OCI-M1 (cell line): ENCODE results near the gene ANKS6.

Experiments used
- DNase-seq: peaks from one replicate; lab custom pipeline; 2025; lab: John Stamatoyannopoulos, UW

ANKS6 gene

GRCh38 chr9:98772364-98773155 lies 23.8 kb downstream of the ANKS6 start:
- no peak for DNase-seq

GRCh38 chr9:98771209-98771874 lies 25.0 kb downstream of the ANKS6 start:
- DNase-seq: no peak

- DNase-seq: no peak
Observed at GRCh38 chr9:98770717-98771116, 25.6 kb downstream of the ANKS6 start.

- DNase-seq: no peak
Observed at GRCh38 chr9:98768344-98768743, 28.0 kb downstream of the ANKS6 start.

- no peak for DNase-seq
Observed at GRCh38 chr9:98767915-98768314, 28.4 kb downstream of the ANKS6 start.

GRCh38 chr9:98767196-98767595 lies 29.2 kb downstream of the ANKS6 start:
- DNase-seq: no peak

- no peak for DNase-seq
Observed at GRCh38 chr9:98766586-98766985, 29.8 kb downstream of the ANKS6 start.

- no peak for DNase-seq
Observed at GRCh38 chr9:98765256-98765655, 31.1 kb downstream of the ANKS6 start.

GRCh38 chr9:98763986-98764745 lies 32.2 kb downstream of the ANKS6 start:
- no peak for DNase-seq

GRCh38 chr9:98760231-98760630 lies 36.1 kb downstream of the ANKS6 start:
- no peak for DNase-seq

- no peak for DNase-seq
Observed at GRCh38 chr9:98755006-98755618, 41.2 kb downstream of the ANKS6 start.

- DNase-seq: no peak
Observed at GRCh38 chr9:98751210-98751609, 45.1 kb downstream of the ANKS6 start.

- DNase-seq: no peak
Observed at GRCh38 chr9:98750364-98751060, 45.8 kb downstream of the ANKS6 start.

- DNase-seq: no peak
Observed at GRCh38 chr9:98747476-98747875, 48.9 kb downstream of the ANKS6 start.

- no peak for DNase-seq
Observed at GRCh38 chr9:98745470-98745869, 50.9 kb downstream of the ANKS6 start.

GRCh38 chr9:98743818-98744611 lies 52.3 kb downstream of the ANKS6 start:
- DNase-seq: no peak

GRCh38 chr9:98743329-98743728 lies 53.0 kb downstream of the ANKS6 start:
- DNase-seq: no peak

- no peak for DNase-seq
Observed at GRCh38 chr9:98742325-98743280, 53.8 kb downstream of the ANKS6 start.

- DNase-seq: no peak
Observed at GRCh38 chr9:98740226-98740881, 56.0 kb downstream of the ANKS6 start.
